Peyer's patch (tissue), 4 donors: ENCODE measurements around the gene USH1C. TPM values are rescaled to one million over a fixed set of nuclear protein-coding genes. Genes with fewer than 3 reads are reported as not detected.

Source experiments
- DNase-seq, 3 donors: peaks; one replicate each; pipeline ENCODE4 v3.0.0-alpha.2; 2017 to 2019
- H3K27ac ChIP-seq, 4 donors: fragments of 200-600 bp; sonication (generic); one replicate each; pipeline ENCODE4 v1.5.1; 2016 to 2019
- H3K27me3 ChIP-seq, 2 donors: fragments of 200-600 bp; sonication (generic); one replicate each; pipeline ENCODE4 v1.5.1; 2019
- H3K36me3 ChIP-seq, 3 donors: fragments of 200-600 bp; sonication (generic); one replicate each; pipeline ENCODE4 v1.5.1; 2016 to 2019
- H3K4me1 ChIP-seq, 4 donors: fragments of 200-600 bp; sonication (generic); one replicate each; pipeline ENCODE4 v1.5.1; 2016 to 2019
- H3K4me3 ChIP-seq, 4 donors: fragments of 200-600 bp; sonication (generic); 1 replicate in 3 of 4; 2 replicates in 1 of 4; pipeline ENCODE4 v1.5.1; 2016 to 2019; ENCODE audit warnings: mild to moderate bottlenecking in 1 of 4
- H3K9me3 ChIP-seq, 4 donors: fragments of 200-600 bp; sonication (generic); one replicate each; pipeline ENCODE4 v1.5.1; 2016 to 2019; ENCODE audit warnings: mild to moderate bottlenecking in 1 of 4
- CTCF ChIP-seq, 6 experiments: fragments of 450-650 bp in 4 of 6; fragments of 200-600 bp in 2 of 6; sonication (generic) in 1 of 6; IDR thresholded peaks; one replicate each; pipeline ENCODE4 v1.5.1; 2017 to 2019; ENCODE audit warnings: antibody characterized with exemption in 6 of 6, mild to moderate bottlenecking in 3 of 6, moderate library complexity in 1 of 6
- POLR2A ChIP-seq, 2 donors: fragments of 450-650 bp; IDR thresholded peaks; one replicate each; pipeline ENCODE4 v1.5.1; 2017; ENCODE audit warnings: antibody characterized with exemption in 2 of 2, mild to moderate bottlenecking in 2 of 2, moderate library complexity in 2 of 2
- total RNA-seq, 4 donors: library from RNA; depleted of rRNA; stranded (reverse); fragments of >200 nt; gene quantifications; one replicate each; pipeline ENCODE4 v1.1.0, GENCODE V29; 2016

Gene USH1C
- total RNA-seq, 4 donors from 2014 or later: 90.8 to 302 (median 245) TPM

DNA sequence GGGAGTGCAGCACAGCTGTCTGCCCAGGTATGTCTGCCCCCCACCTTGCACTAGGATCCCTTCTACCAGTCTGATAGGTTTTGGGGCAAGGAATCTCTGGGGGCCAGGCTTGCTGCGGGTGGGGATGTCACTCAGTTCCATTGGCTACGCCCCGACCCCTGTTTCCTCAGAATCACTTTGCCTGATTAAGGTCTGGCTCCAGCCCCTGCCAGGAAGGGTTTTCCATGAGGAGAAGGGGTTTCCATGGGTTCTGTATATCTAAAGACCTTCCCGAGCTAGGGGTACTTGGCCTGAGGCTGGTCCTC is 16.8 kb upstream of the USH1C start:
- H3K4me1 ChIP-seq: no peaks in the 10 kb centered on the region
- H3K9me3 ChIP-seq: no peaks in the 10 kb centered on the region
- peak in 1 of 3 donors; percentile 6 for DNase-seq
- H3K36me3 ChIP-seq: no peaks in the 10 kb centered on the region
- no peaks in the 10 kb centered on the region for H3K27me3 ChIP-seq
- no peak overlapping the region for H3K4me3 ChIP-seq
- H3K27ac ChIP-seq: no peak overlapping the region
- no peak for TF ChIP-seq CTCF (IDR thresholded peaks at IDR 0.05)
- TF ChIP-seq POLR2A (IDR thresholded peaks at IDR 0.05): no peak

- Histone ChIP-seq H3K4me1 (no peaks in the 10 kb centered on the region), H3K9me3 (no peaks in the 10 kb centered on the region), H3K4me3 (no peak overlapping the region), H3K27me3 (no peaks in the 10 kb centered on the region), H3K27ac (no peak overlapping the region), H3K36me3 (no peaks in the 10 kb centered on the region)
- TF ChIP-seq POLR2A (IDR thresholded peaks at IDR 0.05) (no peak), CTCF (IDR thresholded peaks at IDR 0.05) (no peak)
- DNase-seq: peak in 1 of 3 donors; percentile 2
Measured at GRCh38 chr11:17560281-17561110, 16.3 kb upstream of the USH1C start.

GRCh38 chr11:17559341-17560087 is 15.3 kb upstream of the USH1C start:
- Histone ChIP-seq H3K36me3 (no peaks in the 10 kb centered on the region), H3K9me3 (no peaks in the 10 kb centered on the region), H3K4me3 (no peak overlapping the region), H3K27me3 (no peaks in the 10 kb centered on the region), H3K27ac (no peak overlapping the region), H3K4me1 (no peaks in the 10 kb centered on the region)
- no peak for DNase-seq
- no peak for TF ChIP-seq POLR2A (IDR thresholded peaks at IDR 0.05)
- no peak for TF ChIP-seq CTCF (IDR thresholded peaks at IDR 0.05)

DNA sequence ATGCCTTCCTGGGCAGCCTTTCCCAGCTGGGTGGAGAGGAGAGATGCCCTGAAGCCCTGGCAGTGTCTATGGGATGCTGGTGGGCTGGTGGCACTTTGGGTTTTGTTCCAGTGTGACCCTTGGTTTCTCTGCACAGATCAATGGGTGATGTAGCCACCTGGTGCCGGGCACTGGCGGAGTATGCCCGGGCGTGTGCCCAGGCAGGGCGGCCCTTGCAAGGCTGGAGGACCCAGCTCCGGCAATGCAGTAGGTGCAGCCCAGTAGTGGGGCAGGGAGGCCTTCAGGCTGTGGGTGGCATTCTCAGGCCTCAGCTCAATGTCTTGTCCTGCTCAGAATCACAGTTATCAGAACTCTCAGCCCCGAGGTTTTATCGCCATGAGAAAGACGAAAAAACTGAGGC is 14.7 kb upstream of the USH1C start:
- Histone ChIP-seq H3K9me3 (no peaks in the 10 kb centered on the region), H3K27me3 (no peaks in the 10 kb centered on the region), H3K4me3 (no peak overlapping the region), H3K27ac (no peak overlapping the region), H3K36me3 (no peaks in the 10 kb centered on the region), H3K4me1 (no peaks in the 10 kb centered on the region)
- TF ChIP-seq CTCF (IDR thresholded peaks at IDR 0.05): no peak
- no peak for TF ChIP-seq POLR2A (IDR thresholded peaks at IDR 0.05)
- DNase-seq: no peak

GRCh38 chr11:17558025-17558780 is 14.0 kb upstream of the USH1C start:
- Histone ChIP-seq H3K9me3 (no peaks in the 10 kb centered on the region), H3K4me1 (no peaks in the 10 kb centered on the region), H3K27ac (no peak overlapping the region), H3K27me3 (no peaks in the 10 kb centered on the region), H3K36me3 (no peaks in the 10 kb centered on the region), H3K4me3 (no peak overlapping the region)
- TF ChIP-seq CTCF (IDR thresholded peaks at IDR 0.05) (no peak), POLR2A (IDR thresholded peaks at IDR 0.05) (no peak)
- DNase-seq: peak in 2 of 3 donors; percentile 11 to 21
